ENCODE results near the gene C3AR1. TPM values are rescaled to one million over a fixed set of nuclear protein-coding genes. Genes with fewer than 3 reads are reported as not detected.

Gene C3AR1
- polyA plus RNA-seq, 2 of the 4 experiments (the other 2 are of a cell fraction), result not detected

GRCh38 chr12:8081251-8081920 lies 15.2 kb upstream of the C3AR1 start:
- CTCF ChIA-PET, result interaction anchor here (0.8 to 1.4 kb wide), 2 partner anchors 17 to 35 kb away, joined by 4 to 6 read pairs; no protein-coding TSS in a partner anchor
- Histone ChIP-seq H3K4me3 (peak overlapping the region; percentile 70), H3K27ac (peak overlapping the region; percentile 90 to 91), H3K4me2 (peak overlapping the region; percentile 77), H3K4me1 (peaks cover 26% of the 10 kb centered on the region), H3K9me3 (no peaks in the 10 kb centered on the region)
- DNase-seq (ENCODE audit: low read depth in 1 of 2, low spot score in 1 of 2) (peak in 1 of 2 experiments; percentile 6), ATAC-seq (no peak), FAIRE-seq (no peak)
- TF ChIP-seq ZC3H11A (IDR thresholded peaks at IDR 0.05) (no peak), KDM1A (IDR thresholded peaks at IDR 0.05; ENCODE audit: low read depth) (no peak), NPAS2 (CRISPR knock-in tag; IDR thresholded peaks at IDR 0.05; ENCODE audit: borderline replicate concordance) (no peak), HEYL (CRISPR knock-in tag; IDR thresholded peaks at IDR 0.05) (no peak), KDM5A (IDR thresholded peaks at IDR 0.05) (no peak), EHMT2 (IDR thresholded peaks at IDR 0.05; ENCODE audit: low read depth) (no peak), E2F6 (IDR thresholded peaks at IDR 0.05; ENCODE audit: borderline replicate concordance, low read depth) (no peak), JUNB (IDR thresholded peaks at IDR 0.05) (no peak), RAD21 (conservative IDR thresholded peaks at IDR 0.05 in 1 of 2, IDR thresholded peaks at IDR 0.05 in 1 of 2) (no peak), MAZ (IDR thresholded peaks at IDR 0.05; ENCODE audit: borderline replicate concordance, low read depth, low read length) (no peak), FOXS1 (CRISPR knock-in tag; IDR thresholded peaks at IDR 0.05) (no peak), NR3C1 (IDR thresholded peaks at IDR 0.05) (no peak), HOXB13 (CRISPR knock-in tag; IDR thresholded peaks at IDR 0.05; ENCODE audit: low read depth) (no peak), GATA3 (IDR thresholded peaks at IDR 0.05; ENCODE audit: borderline replicate concordance) (no peak), RARB (CRISPR knock-in tag; IDR thresholded peaks at IDR 0.05) (no peak), RCOR1 (IDR thresholded peaks at IDR 0.05; ENCODE audit: low read depth, low read length) (no peak), PHF8 (IDR thresholded peaks at IDR 0.05; ENCODE audit: borderline replicate concordance, low read depth) (no peak; the same call in 1 of the 2 replicates)
- TF ChIP-seq, protein P1, sequence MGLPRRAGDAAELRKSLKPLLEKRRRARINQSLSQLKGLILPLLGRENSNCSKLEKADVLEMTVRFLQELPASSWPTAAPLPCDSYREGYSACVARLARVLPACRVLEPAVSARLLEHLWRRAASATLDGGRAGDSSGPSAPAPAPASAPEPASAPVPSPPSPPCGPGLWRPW (IDR thresholded peaks at IDR 0.05), result no peak
- POLR2A ChIA-PET, result interaction anchor here (0.5 kb wide), 1 partner anchor 55 kb away, joined by 5 read pairs; no protein-coding TSS in a partner anchor
- 9% methylated on average over 15 of the region's 15 CpGs for WGBS (ENCODE audit: missing lambda C conversion rate)

- POLR2A ChIA-PET, result no interaction called here
- H3K4me1 ChIP-seq, result peaks cover 29% of the 10 kb centered on the region
- FAIRE-seq (no peak), ATAC-seq (no peak), DNase-seq (ENCODE audit: low read depth in 1 of 2, low spot score in 1 of 2) (no peak)
- CTCF ChIA-PET, result interaction anchor here (4.3 to 7.6 kb wide), 2 partner anchors 35 to 40 kb away, joined by 17 to 70 read pairs; no protein-coding TSS in a partner anchor
- H3K4me2 ChIP-seq, result no peak overlapping the region
- no peak overlapping the region for H3K27ac ChIP-seq
- TF ChIP-seq, protein P2, sequence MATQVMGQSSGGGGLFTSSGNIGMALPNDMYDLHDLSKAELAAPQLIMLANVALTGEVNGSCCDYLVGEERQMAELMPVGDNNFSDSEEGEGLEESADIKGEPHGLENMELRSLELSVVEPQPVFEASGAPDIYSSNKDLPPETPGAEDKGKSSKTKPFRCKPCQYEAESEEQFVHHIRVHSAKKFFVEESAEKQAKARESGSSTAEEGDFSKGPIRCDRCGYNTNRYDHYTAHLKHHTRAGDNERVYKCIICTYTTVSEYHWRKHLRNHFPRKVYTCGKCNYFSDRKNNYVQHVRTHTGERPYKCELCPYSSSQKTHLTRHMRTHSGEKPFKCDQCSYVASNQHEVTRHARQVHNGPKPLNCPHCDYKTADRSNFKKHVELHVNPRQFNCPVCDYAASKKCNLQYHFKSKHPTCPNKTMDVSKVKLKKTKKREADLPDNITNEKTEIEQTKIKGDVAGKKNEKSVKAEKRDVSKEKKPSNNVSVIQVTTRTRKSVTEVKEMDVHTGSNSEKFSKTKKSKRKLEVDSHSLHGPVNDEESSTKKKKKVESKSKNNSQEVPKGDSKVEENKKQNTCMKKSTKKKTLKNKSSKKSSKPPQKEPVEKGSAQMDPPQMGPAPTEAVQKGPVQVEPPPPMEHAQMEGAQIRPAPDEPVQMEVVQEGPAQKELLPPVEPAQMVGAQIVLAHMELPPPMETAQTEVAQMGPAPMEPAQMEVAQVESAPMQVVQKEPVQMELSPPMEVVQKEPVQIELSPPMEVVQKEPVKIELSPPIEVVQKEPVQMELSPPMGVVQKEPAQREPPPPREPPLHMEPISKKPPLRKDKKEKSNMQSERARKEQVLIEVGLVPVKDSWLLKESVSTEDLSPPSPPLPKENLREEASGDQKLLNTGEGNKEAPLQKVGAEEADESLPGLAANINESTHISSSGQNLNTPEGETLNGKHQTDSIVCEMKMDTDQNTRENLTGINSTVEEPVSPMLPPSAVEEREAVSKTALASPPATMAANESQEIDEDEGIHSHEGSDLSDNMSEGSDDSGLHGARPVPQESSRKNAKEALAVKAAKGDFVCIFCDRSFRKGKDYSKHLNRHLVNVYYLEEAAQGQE (IDR thresholded peaks at IDR 0.05), result no peak
- TF ChIP-seq, protein P3, sequence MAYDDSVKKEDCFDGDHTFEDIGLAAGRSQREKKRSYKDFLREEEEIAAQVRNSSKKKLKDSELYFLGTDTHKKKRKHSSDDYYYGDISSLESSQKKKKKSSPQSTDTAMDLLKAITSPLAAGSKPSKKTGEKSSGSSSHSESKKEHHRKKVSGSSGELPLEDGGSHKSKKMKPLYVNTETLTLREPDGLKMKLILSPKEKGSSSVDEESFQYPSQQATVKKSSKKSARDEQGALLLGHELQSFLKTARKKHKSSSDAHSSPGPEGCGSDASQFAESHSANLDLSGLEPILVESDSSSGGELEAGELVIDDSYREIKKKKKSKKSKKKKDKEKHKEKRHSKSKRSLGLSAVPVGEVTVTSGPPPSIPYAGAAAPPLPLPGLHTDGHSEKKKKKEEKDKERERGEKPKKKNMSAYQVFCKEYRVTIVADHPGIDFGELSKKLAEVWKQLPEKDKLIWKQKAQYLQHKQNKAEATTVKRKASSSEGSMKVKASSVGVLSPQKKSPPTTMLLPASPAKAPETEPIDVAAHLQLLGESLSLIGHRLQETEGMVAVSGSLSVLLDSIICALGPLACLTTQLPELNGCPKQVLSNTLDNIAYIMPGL (CRISPR knock-in tag; IDR thresholded peaks at IDR 0.05; ENCODE audit: borderline replicate concordance), result no peak
- no peak for TF ChIP-seq KDM5A (IDR thresholded peaks at IDR 0.05)
- no peak for TF ChIP-seq NPAS2 (CRISPR knock-in tag; IDR thresholded peaks at IDR 0.05; ENCODE audit: borderline replicate concordance)
- H3K9me3 ChIP-seq, result no peaks in the 10 kb centered on the region
- no peak overlapping the region for H3K4me3 ChIP-seq
Observed at GRCh38 chr12:8080120-8080519, 14.0 kb upstream of the C3AR1 start.
